CD4-positive, CD25-positive, alpha-beta regulatory T cell (primary cell): ENCODE measurements around the gene ZFAND3. TPM values are rescaled to one million over a fixed set of nuclear protein-coding genes. Genes with fewer than 3 reads are reported as not detected.

ENCODE experiments used
- ATAC-seq, 2 donors: fragments of 150-1000 bp; cut with Tn5 transposase; one replicate each; pipeline ENCODE4 v1.10.0; 2021; ENCODE audit warnings: low read depth in 2 of 2, moderate number of reproducible peaks in 2 of 2, moderate library complexity in 1 of 2
- DNase-seq, 3 donors: peaks; one replicate each; pipeline versions ENCODE4 v3.0.0 to v3.0.0-alpha.2; 2012 to 2022; ENCODE audit warnings: mixed read lengths in 1 of 3
- H3K27ac ChIP-seq: one replicate; pipeline ENCODE4 v1.7.0; 2013; ENCODE audit warnings: mild to moderate bottlenecking, low read length; ENCODE audit not compliant: insufficient read depth, poor library complexity, severe bottlenecking
- H3K27me3 ChIP-seq: one replicate; pipeline ENCODE4 v1.7.0; 2013; ENCODE audit warnings: low read length; ENCODE audit not compliant: control insufficient read depth, insufficient read depth
- H3K36me3 ChIP-seq: one replicate; pipeline ENCODE4 v1.7.0; 2013; ENCODE audit warnings: mild to moderate bottlenecking, low read length, moderate library complexity; ENCODE audit not compliant: control insufficient read depth, insufficient read depth
- H3K4me1 ChIP-seq: 2 replicates; pipeline ENCODE4 v1.7.0; 2013; ENCODE audit warnings: mild to moderate bottlenecking, low read length; ENCODE audit not compliant: insufficient read depth, control insufficient read depth, poor library complexity, severe bottlenecking
- H3K4me3 ChIP-seq: one replicate; pipeline ENCODE4 v1.7.0; 2013; ENCODE audit warnings: low read depth, mild to moderate bottlenecking, low read length, moderate library complexity
- H3K9me3 ChIP-seq, 2 experiments: 1 replicate in 1 of 2; 2 replicates in 1 of 2; pipeline ENCODE4 v1.7.0; 2013; ENCODE audit warnings: low read length in 2 of 2, mild to moderate bottlenecking in 1 of 2, moderate library complexity in 1 of 2; ENCODE audit not compliant: control insufficient read depth in 2 of 2
- H3K27ac Mint-ChIP-seq, 3 donors: one replicate each; pipeline ENCODE4 v1.8.0; 2020 to 2022; ENCODE audit warnings: mild to moderate bottlenecking in 3 of 3, mixed read lengths in 3 of 3, moderate library complexity in 2 of 3
- H3K27me3 Mint-ChIP-seq: one replicate; pipeline ENCODE4 v1.8.0; 2022; ENCODE audit warnings: mild to moderate bottlenecking, mixed read lengths
- H3K36me3 Mint-ChIP-seq: one replicate; pipeline ENCODE4 v1.8.0; 2020; ENCODE audit warnings: mixed read lengths
- H3K4me1 Mint-ChIP-seq, 4 donors: one replicate each; pipeline ENCODE4 v1.8.0; 2020 to 2022; ENCODE audit warnings: mixed read lengths in 4 of 4, mild to moderate bottlenecking in 1 of 4
- H3K4me3 Mint-ChIP-seq, 4 donors: one replicate each; pipeline ENCODE4 v1.8.0; 2020 to 2022; ENCODE audit warnings: mild to moderate bottlenecking in 4 of 4, mixed read lengths in 4 of 4, moderate library complexity in 3 of 4
- H3K9me3 Mint-ChIP-seq, 7 donors: one replicate each; pipeline ENCODE4 v1.8.0; 2020 to 2022; ENCODE audit warnings: mixed read lengths in 7 of 7, mild to moderate bottlenecking in 3 of 7, moderate library complexity in 2 of 7
- polyA plus RNA-seq, 4 donors: library from polyadenylated mRNA; unstranded; fragments of 300-500 nt; fragmentation: Illumina TruSeq; gene quantifications; one replicate each; pipeline ENCODE4 v1.2.3, GENCODE V29; 2021
- total RNA-seq: library from RNA; stranded (reverse); gene quantifications from one replicate; pipeline ENCODE4 v1.2.3, GENCODE V29; 2022

ZFAND3 gene
- total and polyA plus RNA-seq, 5 donors from 2014 or later, result 3.5 to 60.0 (median 5.1) TPM

DNA sequence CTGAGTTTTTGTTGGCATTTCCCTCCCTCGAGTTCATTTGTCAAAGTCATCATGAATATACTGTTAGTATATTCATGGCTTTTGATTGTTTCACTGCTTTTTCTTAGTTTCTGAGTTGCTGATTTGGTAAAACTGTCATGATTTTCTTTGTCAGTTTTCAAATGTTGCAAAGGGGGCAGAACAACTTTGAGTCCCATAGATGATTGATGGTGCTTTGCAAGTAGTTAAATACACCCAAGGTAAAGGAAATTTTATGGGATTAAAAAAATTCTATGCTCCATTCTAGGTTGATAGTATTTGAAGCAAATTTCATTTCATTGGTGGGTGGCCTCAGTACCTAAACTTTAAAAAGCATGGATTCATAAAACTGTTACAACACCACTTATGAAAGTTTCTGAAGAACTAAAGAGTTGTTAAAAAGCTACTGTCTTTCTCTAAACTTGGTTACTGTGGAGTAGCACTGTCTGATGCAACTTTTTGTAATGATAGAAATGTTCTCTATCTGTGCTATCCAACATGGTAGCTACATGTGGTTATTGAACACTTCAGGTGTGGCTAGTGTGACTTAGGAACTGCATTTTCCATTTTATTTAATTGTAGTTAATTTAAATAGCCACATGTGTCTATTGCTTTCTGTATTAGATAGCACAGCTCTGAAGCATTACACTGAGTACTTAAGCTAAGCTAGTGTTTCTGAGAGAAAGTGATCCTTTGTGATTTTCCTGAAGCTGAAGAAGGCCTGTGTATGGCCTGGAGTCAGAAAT is 153.6 kb downstream of the ZFAND3 start:
- peaks cover 11% of the 10 kb centered on the region for H3K4me1 ChIP-seq
- H3K27ac ChIP-seq, result no peak overlapping the region
- H3K4me1 Mint-ChIP-seq, result peaks cover 28 to 55% (median 42%) of the 10 kb centered on the region in 4 donors
- no peaks in the 10 kb centered on the region for H3K36me3 ChIP-seq
- H3K9me3 ChIP-seq, result peaks cover 7 to 16% of the 10 kb centered on the region in 2 experiments
- no peaks in the 10 kb centered on the region for H3K27me3 ChIP-seq
- peaks cover 16% of the 10 kb centered on the region for H3K36me3 Mint-ChIP-seq
- H3K27me3 Mint-ChIP-seq, result no peaks in the 10 kb centered on the region
- DNase-seq, result no peak
- no peak overlapping the region for H3K4me3 ChIP-seq
- H3K4me3 Mint-ChIP-seq, result no peak overlapping the region
- no peak for ATAC-seq
- peak overlapping the region in 2 of 3 donors; percentile 28 to 34 for H3K27ac Mint-ChIP-seq
- peaks cover 0 to 17% (median 4%) of the 10 kb centered on the region in 7 donors for H3K9me3 Mint-ChIP-seq

GRCh38 chr6:37974381-37974780 is 154.9 kb downstream of the ZFAND3 start:
- ATAC-seq, result no peak
- H3K4me1 ChIP-seq, result peaks cover 11% of the 10 kb centered on the region
- H3K9me3 ChIP-seq, result peaks cover 7 to 16% of the 10 kb centered on the region in 2 experiments
- no peak overlapping the region for H3K27ac ChIP-seq
- peaks cover 32 to 57% (median 41%) of the 10 kb centered on the region in 4 donors for H3K4me1 Mint-ChIP-seq
- H3K27ac Mint-ChIP-seq, result no peak overlapping the region
- DNase-seq, result no peak
- H3K9me3 Mint-ChIP-seq, result peaks cover 0 to 17% (median 0%) of the 10 kb centered on the region in 7 donors
- H3K36me3 Mint-ChIP-seq, result peaks cover 15% of the 10 kb centered on the region
- no peak overlapping the region for H3K4me3 Mint-ChIP-seq
- no peaks in the 10 kb centered on the region for H3K27me3 Mint-ChIP-seq
- no peak overlapping the region for H3K4me3 ChIP-seq
- no peaks in the 10 kb centered on the region for H3K27me3 ChIP-seq
- H3K36me3 ChIP-seq, result no peaks in the 10 kb centered on the region

- no peak overlapping the region for H3K27ac Mint-ChIP-seq
- Histone ChIP-seq H3K27me3 (no peaks in the 10 kb centered on the region), H3K9me3 (peaks cover 7 to 16% of the 10 kb centered on the region in 2 experiments), H3K4me3 (no peak overlapping the region), H3K4me1 (peaks cover 11% of the 10 kb centered on the region), H3K27ac (no peak overlapping the region), H3K36me3 (no peaks in the 10 kb centered on the region)
- peaks cover 15% of the 10 kb centered on the region for H3K36me3 Mint-ChIP-seq
- H3K4me3 Mint-ChIP-seq, result no peak overlapping the region
- H3K27me3 Mint-ChIP-seq, result no peaks in the 10 kb centered on the region
- ATAC-seq (no peak), DNase-seq (no peak)
- H3K9me3 Mint-ChIP-seq, result peaks cover 0 to 17% (median 0%) of the 10 kb centered on the region in 7 donors
- H3K4me1 Mint-ChIP-seq, result peaks cover 35 to 61% (median 45%) of the 10 kb centered on the region in 4 donors
These were observed 155.4 kb downstream of the ZFAND3 start for GRCh38 chr6:37974943-37975342.

- Mint-ChIP-seq H3K4me3 (no peak overlapping the region), H3K4me1 (peaks cover 38 to 49% (median 45%) of the 10 kb centered on the region in 4 donors), H3K36me3 (peaks cover 10% of the 10 kb centered on the region), H3K27me3 (no peaks in the 10 kb centered on the region), H3K9me3 (peaks cover 0 to 17% (median 0%) of the 10 kb centered on the region in 7 donors), H3K27ac (no peak overlapping the region)
- ATAC-seq (no peak), DNase-seq (no peak)
- H3K4me3 ChIP-seq, result no peak overlapping the region
- H3K9me3 ChIP-seq, result peaks cover 7 to 16% of the 10 kb centered on the region in 2 experiments
- H3K36me3 ChIP-seq, result no peaks in the 10 kb centered on the region
- no peaks in the 10 kb centered on the region for H3K27me3 ChIP-seq
- no peaks in the 10 kb centered on the region for H3K4me1 ChIP-seq
- no peak overlapping the region for H3K27ac ChIP-seq
These were observed 158.2 kb downstream of the ZFAND3 start for GRCh38 chr6:37977715-37978114.

GRCh38 chr6:37979392-37980221 is 160.1 kb downstream of the ZFAND3 start:
- peaks cover 0 to 10% (median 0%) of the 10 kb centered on the region in 7 donors for H3K9me3 Mint-ChIP-seq
- Histone ChIP-seq H3K4me1 (peaks cover 5% of the 10 kb centered on the region), H3K36me3 (no peaks in the 10 kb centered on the region), H3K27me3 (no peaks in the 10 kb centered on the region), H3K27ac (no peak overlapping the region), H3K9me3 (peaks cover 5 to 11% of the 10 kb centered on the region in 2 experiments), H3K4me3 (no peak overlapping the region)
- no peaks in the 10 kb centered on the region for H3K27me3 Mint-ChIP-seq
- no peak for ATAC-seq
- H3K4me1 Mint-ChIP-seq, result peaks cover 46 to 56% (median 52%) of the 10 kb centered on the region in 4 donors
- no peak overlapping the region for H3K27ac Mint-ChIP-seq
- H3K36me3 Mint-ChIP-seq, result peaks cover 7% of the 10 kb centered on the region
- H3K4me3 Mint-ChIP-seq, result peak overlapping the region in 1 of 4 donors; percentile 26
- no peak for DNase-seq

DNA sequence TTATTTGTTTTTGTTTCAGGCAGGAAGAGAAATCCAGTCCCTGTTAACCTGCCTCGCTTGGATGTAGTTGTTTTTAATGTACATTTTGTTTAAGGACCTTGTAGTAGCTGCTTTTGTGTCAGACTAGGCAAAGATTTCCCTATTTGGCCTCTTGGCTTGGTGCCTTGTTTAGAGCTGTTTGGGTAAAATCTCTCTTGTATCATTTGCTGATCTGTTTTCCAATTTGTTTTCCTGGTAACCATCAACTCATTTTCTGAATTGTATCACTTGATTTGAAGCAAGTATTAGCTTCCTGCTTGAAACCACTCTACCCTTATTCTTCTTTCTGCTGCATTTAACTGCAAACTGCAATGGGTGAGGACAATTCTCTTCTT is 160.7 kb downstream of the ZFAND3 start:
- Mint-ChIP-seq H3K9me3 (peaks cover 0 to 4% (median 0%) of the 10 kb centered on the region in 7 donors), H3K27me3 (no peaks in the 10 kb centered on the region), H3K4me1 (peaks cover 46 to 59% (median 53%) of the 10 kb centered on the region in 4 donors), H3K4me3 (peak overlapping the region in 1 of 4 donors; percentile 26), H3K36me3 (peaks cover 5% of the 10 kb centered on the region), H3K27ac (no peak overlapping the region)
- H3K9me3 ChIP-seq, result peaks cover 0 to 5% of the 10 kb centered on the region in 2 experiments
- DNase-seq (no peak), ATAC-seq (no peak)
- H3K36me3 ChIP-seq, result no peaks in the 10 kb centered on the region
- no peak overlapping the region for H3K4me3 ChIP-seq
- peaks cover 6% of the 10 kb centered on the region for H3K4me1 ChIP-seq
- no peaks in the 10 kb centered on the region for H3K27me3 ChIP-seq
- no peak overlapping the region for H3K27ac ChIP-seq

DNA sequence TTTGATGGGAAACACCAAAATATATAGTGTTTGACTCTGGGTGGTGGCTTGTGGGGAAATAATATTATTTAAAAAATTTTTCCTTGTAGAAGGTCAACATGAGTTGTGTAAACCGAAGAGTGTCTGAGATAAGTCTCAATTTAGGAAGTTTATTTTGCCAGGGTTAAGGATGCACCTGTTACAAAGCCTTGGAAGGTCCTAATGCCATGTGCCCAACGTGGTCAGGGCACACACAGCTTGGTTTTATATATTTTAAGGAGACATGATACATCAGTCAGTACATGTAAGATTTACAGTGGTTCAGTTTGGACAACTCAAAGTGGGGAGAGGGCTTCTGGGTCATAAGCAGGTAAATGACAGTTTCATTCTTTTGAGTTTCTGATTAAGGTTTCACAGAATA is 162.1 kb downstream of the ZFAND3 start:
- Histone ChIP-seq H3K9me3 (no peaks in the 10 kb centered on the region), H3K27me3 (no peaks in the 10 kb centered on the region), H3K27ac (no peak overlapping the region), H3K4me1 (peaks cover 11% of the 10 kb centered on the region), H3K36me3 (no peaks in the 10 kb centered on the region), H3K4me3 (no peak overlapping the region)
- Mint-ChIP-seq H3K27me3 (no peaks in the 10 kb centered on the region), H3K9me3 (no peaks in the 10 kb centered on the region), H3K36me3 (no peaks in the 10 kb centered on the region), H3K4me3 (no peak overlapping the region), H3K4me1 (peaks cover 50 to 67% (median 60%) of the 10 kb centered on the region in 4 donors), H3K27ac (peak overlapping the region in 1 of 3 donors; percentile 57)
- no peak for ATAC-seq
- no peak for DNase-seq
